ENCODE data around the gene BIN1.

The BIN1 gene

GRCh38 chr2:127025359-127026166, 81.4 kb downstream of the BIN1 start:
- in situ Hi-C loops (cut with MboI; ENCODE audit: low sequenced_read_pairs): no loop called here

GRCh38 chr2:127024769-127025358, 82.1 kb downstream of the BIN1 start:
- in situ Hi-C loops (cut with MboI; ENCODE audit: low sequenced_read_pairs): no loop called here

- in situ Hi-C loops (cut with MboI; ENCODE audit: low sequenced_read_pairs): no loop called here
These were observed 83.5 kb downstream of the BIN1 start for GRCh38 chr2:127023504-127023903.

- in situ Hi-C loops (cut with MboI; ENCODE audit: low sequenced_read_pairs): no loop called here
These were observed 84.1 kb downstream of the BIN1 start for GRCh38 chr2:127022817-127023216.

GRCh38 chr2:127020536-127020935, 86.4 kb downstream of the BIN1 start:
- in situ Hi-C loops (cut with MboI; ENCODE audit: low sequenced_read_pairs): no loop called here

GRCh38 chr2:127017548-127017947, 89.4 kb downstream of the BIN1 start:
- in situ Hi-C loops (cut with MboI; ENCODE audit: low sequenced_read_pairs): no loop called here

GRCh38 chr2:127016329-127016728, 90.6 kb downstream of the BIN1 start:
- in situ Hi-C loops (cut with MboI; ENCODE audit: low sequenced_read_pairs): no loop called here

- in situ Hi-C loops (cut with MboI; ENCODE audit: low sequenced_read_pairs): no loop called here
These were observed 91.6 kb downstream of the BIN1 start for GRCh38 chr2:127015106-127015910.

- in situ Hi-C loops (cut with MboI; ENCODE audit: low sequenced_read_pairs): no loop called here
These were observed 92.3 kb downstream of the BIN1 start for GRCh38 chr2:127014630-127015029.

GRCh38 chr2:127014224-127014623, 92.7 kb downstream of the BIN1 start:
- in situ Hi-C loops (cut with MboI; ENCODE audit: low sequenced_read_pairs): no loop called here

GRCh38 chr2:127012868-127013267, 94.1 kb downstream of the BIN1 start:
- in situ Hi-C loops (cut with MboI; ENCODE audit: low sequenced_read_pairs): no loop called here

- in situ Hi-C loops (cut with MboI; ENCODE audit: low sequenced_read_pairs): no loop called here
These were observed 94.7 kb downstream of the BIN1 start for GRCh38 chr2:127012215-127012614.

GRCh38 chr2:127011796-127012195, 95.2 kb downstream of the BIN1 start:
- in situ Hi-C loops (cut with MboI; ENCODE audit: low sequenced_read_pairs): no loop called here

- in situ Hi-C loops (cut with MboI; ENCODE audit: low sequenced_read_pairs): no loop called here
These were observed 95.7 kb downstream of the BIN1 start for GRCh38 chr2:127011231-127011661.

GRCh38 chr2:127008265-127009015, 98.5 kb downstream of the BIN1 start:
- in situ Hi-C loops (cut with MboI; ENCODE audit: low sequenced_read_pairs): no loop called here

- in situ Hi-C loops (cut with MboI; ENCODE audit: low sequenced_read_pairs): no loop called here
These were observed 99.3 kb downstream of the BIN1 start for GRCh38 chr2:127007652-127008051.

GRCh38 chr2:127006962-127007361, 100.0 kb downstream of the BIN1 start:
- in situ Hi-C loops (cut with MboI; ENCODE audit: low sequenced_read_pairs): no loop called here

- in situ Hi-C loops (cut with MboI; ENCODE audit: low sequenced_read_pairs): no loop called here
These were observed 101.9 kb downstream of the BIN1 start for GRCh38 chr2:127004893-127005600.

GRCh38 chr2:127003070-127003800, 103.7 kb downstream of the BIN1 start:
- in situ Hi-C loops (cut with MboI; ENCODE audit: low sequenced_read_pairs): no loop called here

GRCh38 chr2:127001751-127002150, 105.2 kb downstream of the BIN1 start:
- in situ Hi-C loops (cut with MboI; ENCODE audit: low sequenced_read_pairs): no loop called here

Measured in HL-60/S4 treated with retinoic acid at 250 ng/mL for 4 days and 3 days (cell line).